SK-N-SH treated with all-trans-retinoic acid at 6 μM for 48 hours (cell line): ENCODE measurements around the gene ABCC1.

Experiments
- ATAC-seq: fragments of 200-7000 bp; cut with Tn5 transposase; 3 replicates; pipeline ENCODE4 v1.9.1; 2020; ENCODE audit warnings: mild to moderate bottlenecking, moderate library complexity
- ARNTL ChIP-seq: fragments of 450-650 bp; formaldehyde crosslinking; IDR thresholded peaks from 2 replicates; pipeline ENCODE4 v1.5.0; 2020; ENCODE audit warnings: low read depth, mild to moderate bottlenecking, moderate library complexity, borderline replicate concordance
- BACH2 ChIP-seq: fragments of 250-450 bp; sonication (Bioruptor Pico); IDR thresholded peaks from 2 replicates; pipeline ENCODE4 v1.9.0; 2021; ENCODE audit warnings: mild to moderate bottlenecking, borderline replicate concordance
- CREB5 ChIP-seq: fragments of 250-450 bp; sonication (Bioruptor Pico); IDR thresholded peaks from 2 replicates; pipeline ENCODE4 v1.5.1; 2020; ENCODE audit warnings: low read depth, mild to moderate bottlenecking, moderate library complexity
- CSDC2 ChIP-seq: fragments of 250-450 bp; sonication (Bioruptor Pico); IDR thresholded peaks from 2 replicates; pipeline ENCODE4 v1.5.0; 2020; ENCODE audit warnings: mild to moderate bottlenecking, moderate library complexity
- CSRNP3 ChIP-seq: fragments of 250-450 bp; sonication (Bioruptor Pico); IDR thresholded peaks from 2 replicates; pipeline ENCODE4 v1.5.1; 2021; ENCODE audit warnings: mild to moderate bottlenecking, moderate library complexity
- ESRRG ChIP-seq: fragments of 250-450 bp; sonication (Bioruptor Pico); IDR thresholded peaks from 2 replicates; pipeline ENCODE4 v1.6.1; 2021; ENCODE audit warnings: mild to moderate bottlenecking
- GLIS3 ChIP-seq: fragments of 250-450 bp; sonication (Bioruptor Pico); IDR thresholded peaks from 2 replicates; pipeline ENCODE4 v1.5.0; 2020; ENCODE audit warnings: mild to moderate bottlenecking, moderate library complexity
- ISL1 ChIP-seq: fragments of 250-450 bp; sonication (Bioruptor Pico); IDR thresholded peaks from 2 replicates; pipeline ENCODE4 v2.1.2; 2022; ENCODE audit warnings: mild to moderate bottlenecking, moderate library complexity
- OSR1 ChIP-seq: fragments of 250-450 bp; sonication (Bioruptor Pico); IDR thresholded peaks from 2 replicates; pipeline ENCODE4 v1.8.0; 2022; ENCODE audit warnings: moderate library complexity, mild to moderate bottlenecking, inconsistent platforms
- SNAI2 ChIP-seq: fragments of 250-450 bp; sonication (Bioruptor Pico); IDR thresholded peaks from 2 replicates; pipeline ENCODE4 v1.5.0; 2020; ENCODE audit warnings: mild to moderate bottlenecking, moderate library complexity
- TCF4 ChIP-seq: fragments of 250-450 bp; sonication (Bioruptor Pico); IDR thresholded peaks from 2 replicates; pipeline ENCODE4 v1.8.0; 2021; ENCODE audit warnings: mild to moderate bottlenecking, moderate library complexity, borderline replicate concordance
- TSHZ2 ChIP-seq: fragments of 250-450 bp; sonication (Bioruptor Pico); IDR thresholded peaks from 2 replicates; pipeline ENCODE4 v1.5.0; 2020; ENCODE audit warnings: mild to moderate bottlenecking, moderate library complexity
- ZC3H10 ChIP-seq: fragments of 250-450 bp; sonication (Bioruptor Pico); IDR thresholded peaks from 2 replicates; pipeline ENCODE4 v1.5.1; 2021; ENCODE audit warnings: mild to moderate bottlenecking, moderate library complexity
- ZFP3 ChIP-seq: fragments of 250-450 bp; sonication (Bioruptor Pico); IDR thresholded peaks from 2 replicates; pipeline ENCODE4 v1.5.0; 2020; ENCODE audit warnings: mild to moderate bottlenecking, moderate library complexity
- ZFP30 ChIP-seq: fragments of 450-650 bp; formaldehyde crosslinking; IDR thresholded peaks from 2 replicates; pipeline ENCODE4 v1.5.0; 2022; ENCODE audit warnings: mild to moderate bottlenecking, moderate library complexity
- ZNF565 ChIP-seq: fragments of 450-650 bp; formaldehyde crosslinking; conservative IDR thresholded peaks from 2 replicates; pipeline ENCODE4 v1.5.0; 2020; ENCODE audit warnings: low read depth, mild to moderate bottlenecking, moderate library complexity
- ZNF70 ChIP-seq: fragments of 450-650 bp; formaldehyde crosslinking; IDR thresholded peaks from 2 replicates; pipeline ENCODE4 v1.5.0; 2020; ENCODE audit warnings: mild to moderate bottlenecking, moderate library complexity
- ZNF8 ChIP-seq: fragments of 450-650 bp; formaldehyde crosslinking; IDR thresholded peaks from 2 replicates; pipeline ENCODE4 v1.5.0; 2020; ENCODE audit warnings: mild to moderate bottlenecking, moderate library complexity
- TF ChIP-seq, protein P1 (sequence below): fragments of 250-450 bp; sonication (Bioruptor Pico); IDR thresholded peaks from 2 replicates; pipeline ENCODE4 v1.8.0; 2020; ENCODE audit warnings: mild to moderate bottlenecking, moderate library complexity, borderline replicate concordance

Gene ABCC1

DNA sequence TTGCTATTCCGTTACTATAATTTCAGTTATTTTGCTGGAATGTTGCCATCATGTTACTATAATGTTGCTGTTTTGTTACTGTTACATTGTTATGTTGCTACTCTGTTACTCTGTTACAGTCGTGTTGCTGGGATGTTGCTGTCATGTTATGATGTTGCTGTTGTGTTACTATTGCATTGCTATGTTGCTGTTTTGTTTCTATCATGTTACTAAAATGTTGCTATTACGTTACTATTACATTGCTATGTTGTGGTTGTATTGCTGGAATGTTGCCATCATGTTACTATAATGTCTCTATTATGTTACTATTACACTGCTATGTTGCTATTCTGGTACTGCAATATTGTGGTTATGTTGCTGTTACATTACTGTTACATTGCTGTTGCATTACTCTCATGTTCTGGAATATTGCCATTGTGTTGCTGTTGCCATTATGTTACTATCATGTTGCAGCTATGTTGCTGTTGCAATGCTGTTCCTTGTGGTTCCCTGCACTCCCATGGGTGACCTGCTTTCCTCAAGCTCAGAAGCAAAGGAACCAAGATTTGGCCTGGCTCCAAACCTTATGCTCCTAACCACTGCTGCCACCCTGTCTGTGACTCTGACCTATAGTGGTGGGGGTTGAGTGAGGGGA lies 209.4 kb downstream of the ABCC1 start:
- ATAC-seq: no peak
- TF ChIP-seq TCF4: no peak
- TF ChIP-seq CSRNP3 (CRISPR knock-in tag): no peak
- TF ChIP-seq TSHZ2 (CRISPR knock-in tag): no peak
- no peak for TF ChIP-seq ZNF565 (CRISPR knock-in tag)
- no peak for TF ChIP-seq ZNF8 (CRISPR knock-in tag)
- TF ChIP-seq, protein P1, sequence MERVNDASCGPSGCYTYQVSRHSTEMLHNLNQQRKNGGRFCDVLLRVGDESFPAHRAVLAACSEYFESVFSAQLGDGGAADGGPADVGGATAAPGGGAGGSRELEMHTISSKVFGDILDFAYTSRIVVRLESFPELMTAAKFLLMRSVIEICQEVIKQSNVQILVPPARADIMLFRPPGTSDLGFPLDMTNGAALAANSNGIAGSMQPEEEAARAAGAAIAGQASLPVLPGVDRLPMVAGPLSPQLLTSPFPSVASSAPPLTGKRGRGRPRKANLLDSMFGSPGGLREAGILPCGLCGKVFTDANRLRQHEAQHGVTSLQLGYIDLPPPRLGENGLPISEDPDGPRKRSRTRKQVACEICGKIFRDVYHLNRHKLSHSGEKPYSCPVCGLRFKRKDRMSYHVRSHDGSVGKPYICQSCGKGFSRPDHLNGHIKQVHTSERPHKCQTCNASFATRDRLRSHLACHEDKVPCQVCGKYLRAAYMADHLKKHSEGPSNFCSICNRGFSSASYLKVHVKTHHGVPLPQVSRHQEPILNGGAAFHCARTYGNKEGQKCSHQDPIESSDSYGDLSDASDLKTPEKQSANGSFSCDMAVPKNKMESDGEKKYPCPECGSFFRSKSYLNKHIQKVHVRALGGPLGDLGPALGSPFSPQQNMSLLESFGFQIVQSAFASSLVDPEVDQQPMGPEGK (CRISPR knock-in tag): no peak
- no peak for TF ChIP-seq BACH2 (CRISPR knock-in tag)
- TF ChIP-seq ISL1 (CRISPR knock-in tag): no peak
- no peak for TF ChIP-seq ZNF70 (CRISPR knock-in tag)
- TF ChIP-seq CSDC2: no peak
- TF ChIP-seq ARNTL (CRISPR knock-in tag): no peak
- no peak for TF ChIP-seq OSR1 (CRISPR knock-in tag)
- no peak for TF ChIP-seq ZFP3 (CRISPR knock-in tag)
- TF ChIP-seq ESRRG (CRISPR knock-in tag): no peak
- TF ChIP-seq, all 23 proteins: peak for 0

- TF ChIP-seq GLIS3 (CRISPR knock-in tag) (no peak), ISL1 (CRISPR knock-in tag) (no peak), ZNF70 (CRISPR knock-in tag) (no peak), CREB5 (CRISPR knock-in tag) (no peak), ESRRG (CRISPR knock-in tag) (no peak), CSDC2 (no peak), TSHZ2 (CRISPR knock-in tag) (no peak), CSRNP3 (CRISPR knock-in tag) (no peak), OSR1 (CRISPR knock-in tag) (no peak), ZFP30 (CRISPR knock-in tag) (no peak), ZFP3 (CRISPR knock-in tag) (no peak), TCF4 (no peak), ZNF8 (CRISPR knock-in tag) (no peak), SNAI2 (CRISPR knock-in tag) (no peak), ZC3H10 (CRISPR knock-in tag) (no peak)
- TF ChIP-seq, protein P1 (CRISPR knock-in tag): no peak
- no peak for ATAC-seq
These were observed 210.2 kb downstream of the ABCC1 start for GRCh38 chr16:16159662-16160061.
